IPS-18c (cell line): ENCODE measurements around the gene SYNJ2.

ENCODE experiments used
- H3K4me3 ChIP-seq: 2 replicates; pipeline ENCODE4 v1.7.0; 2013; ENCODE audit warnings: low read depth, mild to moderate bottlenecking, low read length, moderate library complexity; ENCODE audit not compliant: insufficient read depth
- H3K9me3 ChIP-seq: one replicate; pipeline ENCODE4 v1.6.1; 2013; ENCODE audit warnings: mild to moderate bottlenecking, low read length, moderate library complexity; ENCODE audit not compliant: control insufficient read depth, insufficient read depth

Gene SYNJ2

DNA sequence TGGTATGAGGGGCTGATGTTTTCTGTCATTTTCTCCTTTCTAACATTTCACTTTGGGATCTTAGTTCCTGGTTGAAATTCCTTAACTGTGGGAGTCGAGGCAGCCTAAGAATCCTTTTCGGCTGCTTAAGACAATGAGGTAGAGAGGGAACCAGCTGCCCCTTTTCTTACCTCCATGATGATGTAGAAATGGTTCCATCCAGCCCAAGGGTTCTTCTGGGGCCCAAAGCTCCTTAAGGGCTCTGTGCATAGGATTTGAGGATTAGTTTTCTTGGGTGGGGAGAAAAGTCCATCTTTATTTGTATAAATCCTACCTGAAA is 33.5 kb downstream of the SYNJ2 start:
- no peak overlapping the region for H3K4me3 ChIP-seq
- no peaks in the 10 kb centered on the region for H3K9me3 ChIP-seq

DNA sequence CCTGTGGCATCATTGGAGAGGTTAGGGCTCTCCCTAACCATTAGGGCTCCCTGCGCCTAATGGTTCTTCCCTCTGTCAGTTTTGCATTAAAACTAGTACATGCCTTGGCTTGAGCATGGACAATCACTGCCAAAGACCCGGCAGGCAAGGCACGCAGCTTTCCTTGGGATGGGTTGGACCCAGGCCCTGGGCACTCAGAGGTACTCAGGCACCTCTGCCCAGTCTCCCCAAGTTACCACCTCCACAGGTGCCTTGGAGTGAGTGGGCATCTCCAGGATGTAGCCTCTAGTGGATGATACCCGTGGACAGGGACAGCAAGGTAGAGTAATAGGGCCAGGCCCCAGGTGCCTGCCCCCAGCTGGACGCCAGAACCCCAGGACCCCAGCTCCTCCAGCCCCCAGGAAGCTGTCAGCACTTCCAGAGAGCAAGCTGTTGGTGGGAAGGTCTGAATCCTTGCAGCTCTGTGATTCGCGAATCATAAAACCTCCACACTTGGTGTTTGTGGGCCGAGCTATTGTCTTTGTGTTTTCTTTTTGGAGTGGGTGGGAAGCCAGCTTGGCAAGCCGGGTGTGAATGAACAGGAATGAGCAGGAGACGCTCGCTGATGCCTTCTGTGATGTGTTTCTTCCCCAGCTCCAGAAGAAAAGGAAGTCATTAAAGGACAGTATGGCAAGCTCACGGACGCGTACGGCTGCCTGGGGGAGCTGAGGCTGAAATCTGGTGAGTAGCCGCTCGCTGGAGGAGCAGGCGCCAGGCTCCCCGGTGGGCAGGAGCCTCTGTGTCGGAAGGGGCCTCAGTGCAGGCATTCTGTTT is 35.1 kb downstream of the SYNJ2 start:
- no peaks in the 10 kb centered on the region for H3K9me3 ChIP-seq
- no peak overlapping the region for H3K4me3 ChIP-seq

DNA sequence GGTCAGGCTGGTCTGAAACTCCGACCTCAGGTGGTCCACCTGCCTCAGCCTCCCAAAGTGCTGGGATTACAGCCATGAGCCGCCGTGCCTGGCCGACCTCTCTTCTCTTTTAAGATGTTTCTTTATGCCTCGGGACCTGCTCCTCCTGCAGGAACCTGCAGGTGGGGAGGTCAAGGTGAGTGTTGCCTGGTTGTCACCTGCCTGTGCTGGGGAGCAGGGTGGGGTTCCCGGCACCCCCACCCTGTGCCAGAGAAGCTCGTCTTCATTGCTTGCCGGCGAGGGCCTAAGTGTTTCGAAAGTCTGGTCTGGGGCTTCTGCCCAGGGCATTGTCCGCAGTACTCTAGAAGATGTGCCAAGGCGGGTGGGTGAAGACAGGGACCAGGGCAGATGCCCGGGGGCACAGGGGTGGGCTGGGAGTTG is 36.0 kb downstream of the SYNJ2 start:
- Histone ChIP-seq H3K9me3 (no peaks in the 10 kb centered on the region), H3K4me3 (no peak overlapping the region)

DNA sequence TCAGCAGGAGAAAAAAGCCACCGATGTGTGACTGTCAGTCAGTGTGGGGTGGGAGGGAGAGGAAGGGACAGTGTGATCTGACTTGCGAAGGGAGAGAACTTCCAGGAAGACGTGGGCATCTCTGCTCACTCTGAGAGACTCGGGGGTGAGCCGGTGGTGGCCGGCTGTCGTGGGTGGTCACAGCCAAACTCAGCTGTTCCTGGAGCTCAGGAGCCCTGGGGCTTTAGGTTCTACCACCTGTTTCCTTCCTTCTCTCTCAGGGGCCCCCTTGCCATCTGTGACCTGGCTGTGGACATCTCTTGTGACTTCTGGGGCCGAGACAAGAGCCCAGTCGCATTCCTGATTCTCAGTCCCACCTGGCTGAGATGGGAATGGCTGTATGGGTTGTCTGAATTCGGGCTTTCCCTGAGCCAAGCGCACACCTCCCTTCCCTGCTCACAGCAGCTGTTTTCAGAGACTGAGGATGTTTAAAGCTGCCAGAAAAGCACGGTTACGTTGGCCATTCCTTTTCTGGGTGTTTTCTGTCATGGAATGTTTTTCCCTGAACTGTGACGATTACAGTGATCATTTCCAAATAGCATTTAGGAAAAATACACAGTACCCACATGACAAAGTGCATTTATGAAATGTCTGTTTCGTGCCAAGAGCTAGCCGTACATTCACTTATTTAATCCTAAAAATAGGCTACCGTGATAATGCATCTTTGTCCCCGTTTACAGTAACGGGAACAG is 36.5 kb downstream of the SYNJ2 start:
- Histone ChIP-seq H3K4me3 (no peak overlapping the region), H3K9me3 (no peaks in the 10 kb centered on the region)

DNA sequence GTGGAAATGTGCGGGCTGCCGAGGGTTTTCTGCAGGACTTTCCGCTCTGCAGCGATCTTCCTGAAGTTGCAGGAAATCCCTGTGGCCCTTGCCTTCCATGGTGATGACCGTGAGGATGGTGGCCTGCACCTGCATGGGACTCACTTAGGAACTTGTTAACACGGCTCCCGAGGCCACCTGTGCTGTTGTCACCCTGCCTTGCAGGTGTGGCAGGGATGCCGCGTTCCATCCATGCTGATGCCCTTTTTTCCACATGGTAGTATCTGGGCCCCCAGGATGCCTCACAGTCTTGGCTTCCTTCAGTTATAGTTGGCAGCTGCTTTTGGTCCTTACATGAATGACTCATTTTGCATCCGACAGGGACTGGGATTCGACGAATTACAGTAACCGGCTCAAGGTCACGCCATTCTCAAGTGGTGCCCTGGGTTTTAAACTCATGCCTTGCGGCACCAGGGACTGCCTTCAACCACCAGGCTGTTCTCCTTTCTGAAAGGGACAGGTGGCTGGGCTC is 37.2 kb downstream of the SYNJ2 start:
- H3K9me3 ChIP-seq = no peaks in the 10 kb centered on the region
- no peak overlapping the region for H3K4me3 ChIP-seq

DNA sequence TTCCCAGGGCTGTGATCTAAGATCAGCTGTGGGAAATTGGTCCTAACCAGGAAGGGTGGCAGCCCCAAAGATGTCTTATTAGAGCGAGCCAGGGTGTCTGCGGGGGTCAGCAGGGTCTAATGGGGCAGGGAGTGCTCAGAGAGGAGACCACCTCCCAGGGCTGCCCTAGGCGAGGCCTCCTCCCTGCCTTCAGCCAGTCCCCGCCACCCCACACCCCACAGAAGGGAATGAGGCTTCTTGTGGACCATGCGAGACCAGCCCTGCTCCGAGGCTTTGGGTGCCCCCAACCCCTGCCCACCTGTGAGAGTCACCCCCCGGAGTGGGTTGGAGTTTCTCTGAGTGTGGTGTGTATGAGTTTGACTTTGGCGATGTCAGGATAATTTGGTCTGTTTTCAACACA is 37.8 kb downstream of the SYNJ2 start:
- Histone ChIP-seq H3K9me3 (no peaks in the 10 kb centered on the region), H3K4me3 (no peak overlapping the region)

DNA sequence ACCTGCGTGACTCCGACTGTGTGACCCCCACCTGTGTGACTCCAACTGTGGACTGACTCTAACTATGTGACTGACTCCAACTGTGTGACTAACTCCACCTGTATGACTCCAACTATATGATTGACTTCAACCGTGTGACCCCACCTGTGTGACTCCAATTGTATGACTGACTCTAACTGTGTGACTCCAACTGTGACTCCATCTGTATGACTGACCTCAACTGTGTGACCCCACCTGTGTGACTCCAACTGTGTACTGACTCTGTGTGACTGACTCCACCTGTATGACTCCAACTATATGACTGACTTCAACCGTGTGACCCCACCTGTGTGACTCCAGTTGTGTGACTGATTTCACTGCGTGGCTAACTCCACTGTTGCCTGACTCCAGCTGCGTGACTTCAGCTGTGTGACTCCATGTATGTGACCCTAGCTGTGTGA is 38.6 kb downstream of the SYNJ2 start:
- H3K4me3 ChIP-seq = no peak overlapping the region
- H3K9me3 ChIP-seq = no peaks in the 10 kb centered on the region

DNA sequence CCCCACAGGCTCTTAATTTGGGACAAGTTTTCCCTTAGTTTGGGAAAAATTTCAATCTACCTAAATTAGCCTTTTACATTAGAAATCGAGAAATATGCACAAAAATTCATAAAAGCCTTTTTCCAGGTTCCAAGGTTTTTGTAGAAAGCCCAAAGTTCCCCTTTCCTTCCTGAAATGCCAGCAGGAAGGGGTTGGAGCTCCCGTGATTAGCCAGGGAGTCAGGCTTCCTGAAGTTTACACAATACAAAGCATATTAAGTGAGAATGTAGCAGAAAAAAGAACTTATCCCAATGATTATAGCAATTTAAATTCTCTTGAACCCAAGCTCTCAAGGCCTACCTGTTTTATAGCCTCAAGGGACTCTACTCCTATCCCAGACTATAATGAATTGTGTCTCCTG is 39.1 kb downstream of the SYNJ2 start:
- Histone ChIP-seq H3K9me3 (no peaks in the 10 kb centered on the region), H3K4me3 (no peak overlapping the region)

DNA sequence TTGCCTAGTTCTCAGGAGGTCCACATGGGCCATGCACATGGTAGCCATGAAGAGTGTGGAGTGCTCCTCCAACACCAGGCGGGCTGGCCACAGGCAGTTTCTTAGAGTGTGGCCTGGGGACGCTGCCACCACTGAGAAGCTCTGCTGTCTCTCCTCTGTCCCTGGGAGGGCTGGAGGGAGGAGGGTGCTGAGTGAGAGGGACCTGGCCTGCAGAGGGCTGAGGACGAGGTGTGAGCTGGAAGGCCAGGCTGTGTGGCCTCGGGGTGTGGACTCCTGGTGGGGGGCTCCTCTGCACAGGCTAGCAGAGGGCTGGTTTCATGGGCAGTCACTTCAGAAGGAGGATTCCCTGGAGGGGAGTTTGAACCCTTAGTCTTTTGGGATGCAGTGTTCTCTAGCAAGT is 39.7 kb downstream of the SYNJ2 start:
- no peak overlapping the region for H3K4me3 ChIP-seq
- no peaks in the 10 kb centered on the region for H3K9me3 ChIP-seq

DNA sequence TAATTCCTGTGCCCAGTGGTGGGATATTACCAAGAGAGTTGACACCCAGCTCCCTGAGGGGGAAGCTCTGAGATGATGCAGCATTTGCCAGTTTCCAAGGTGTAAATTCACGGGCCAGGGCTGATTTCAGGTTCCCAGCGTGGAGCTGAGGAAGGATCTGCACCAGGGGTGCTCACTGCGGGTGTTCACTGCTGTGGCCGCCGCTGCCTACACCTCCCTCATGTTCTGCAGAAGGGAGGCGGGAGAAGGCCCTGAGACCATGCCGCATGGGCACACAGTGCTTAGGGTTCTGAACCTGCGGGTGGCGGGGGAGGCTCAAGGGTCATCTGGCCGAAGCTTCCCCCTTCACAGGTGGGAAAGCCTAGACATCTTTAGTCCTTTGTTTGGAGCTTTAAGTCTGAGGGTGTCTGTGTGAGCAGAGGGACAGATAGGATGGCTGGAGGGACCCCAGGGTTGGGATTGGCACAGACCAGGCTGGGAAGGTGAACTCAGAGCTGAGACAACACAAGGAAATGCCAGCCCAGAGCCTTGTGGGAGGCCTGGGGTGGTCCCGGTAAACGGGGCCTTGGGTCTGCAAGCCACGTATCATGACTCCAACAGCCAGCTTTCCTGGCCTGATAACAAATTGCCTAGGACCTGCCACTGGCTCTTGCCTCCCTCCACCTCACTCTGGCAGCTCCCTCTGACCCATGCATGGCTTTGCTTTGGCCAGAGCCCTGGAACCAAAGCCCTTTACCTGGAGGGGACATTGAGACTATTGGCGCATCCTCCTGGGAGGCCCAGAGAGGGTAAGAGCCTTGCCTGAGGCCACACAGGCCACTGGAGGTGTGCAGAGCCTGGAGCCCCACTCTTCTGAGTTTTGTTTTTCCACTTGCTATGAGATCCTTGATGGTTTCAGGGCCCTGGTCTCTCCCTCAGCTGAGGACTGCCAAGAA is 40.4 kb downstream of the SYNJ2 start:
- H3K9me3 ChIP-seq = no peaks in the 10 kb centered on the region
- H3K4me3 ChIP-seq = no peak overlapping the region

DNA sequence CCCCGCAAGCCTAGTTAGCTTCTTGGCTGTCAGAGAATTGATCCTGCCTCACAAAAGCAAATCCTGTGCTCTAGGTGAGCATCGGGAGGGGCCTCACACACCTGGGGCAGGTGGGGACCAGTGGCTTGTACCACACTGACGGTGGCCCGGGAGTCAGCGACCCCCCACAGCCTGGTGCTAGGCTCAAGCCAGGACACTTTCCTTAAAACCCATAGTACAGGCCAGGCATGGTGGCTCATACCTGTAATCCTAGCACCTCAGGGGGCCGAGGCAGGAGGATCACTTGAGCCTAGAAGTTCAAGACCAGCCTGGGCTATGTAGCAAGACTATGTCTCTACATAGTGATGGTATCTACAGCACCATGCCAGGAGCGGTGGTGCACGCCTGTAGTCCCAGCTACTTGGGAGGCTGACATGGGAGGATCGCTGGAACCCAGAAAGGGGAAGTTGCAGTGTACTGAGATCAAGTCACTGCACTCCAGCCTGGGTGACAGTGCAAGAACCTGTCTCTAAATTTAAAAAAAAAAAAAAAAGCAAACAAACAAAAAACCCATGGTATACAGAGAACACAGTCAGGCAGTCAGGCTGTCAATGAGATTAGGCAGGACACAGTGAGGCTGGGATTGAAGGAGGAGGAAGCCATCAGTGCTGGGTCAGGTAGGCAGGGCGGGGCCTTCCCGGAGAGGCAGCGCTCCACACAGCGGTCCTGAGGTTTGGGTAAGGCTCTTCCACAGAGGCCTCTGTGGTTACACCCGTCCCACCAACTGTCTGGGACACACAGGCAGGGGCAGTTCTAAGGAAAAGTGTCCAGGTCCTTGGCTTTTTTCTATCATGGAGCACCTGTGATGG is 41.3 kb downstream of the SYNJ2 start:
- Histone ChIP-seq H3K9me3 (no peaks in the 10 kb centered on the region), H3K4me3 (no peak overlapping the region)

DNA sequence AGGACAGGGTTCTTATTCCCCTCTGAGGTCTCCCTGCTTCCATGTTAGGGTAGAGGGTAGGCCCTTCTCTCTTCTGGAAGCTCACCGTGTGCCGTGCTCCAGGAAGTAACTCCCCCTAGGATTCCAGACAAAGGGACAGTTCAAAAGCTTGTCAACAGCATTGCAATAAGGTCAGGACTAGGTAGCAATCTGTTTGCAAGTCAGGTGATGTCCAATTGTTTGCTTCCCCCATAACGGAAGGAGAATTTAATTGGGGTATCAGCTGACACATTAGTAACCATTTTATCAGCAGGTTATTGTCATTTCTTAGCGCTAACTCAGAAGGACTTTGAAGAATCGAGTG is 41.9 kb downstream of the SYNJ2 start:
- H3K4me3 ChIP-seq = no peak overlapping the region
- no peaks in the 10 kb centered on the region for H3K9me3 ChIP-seq

DNA sequence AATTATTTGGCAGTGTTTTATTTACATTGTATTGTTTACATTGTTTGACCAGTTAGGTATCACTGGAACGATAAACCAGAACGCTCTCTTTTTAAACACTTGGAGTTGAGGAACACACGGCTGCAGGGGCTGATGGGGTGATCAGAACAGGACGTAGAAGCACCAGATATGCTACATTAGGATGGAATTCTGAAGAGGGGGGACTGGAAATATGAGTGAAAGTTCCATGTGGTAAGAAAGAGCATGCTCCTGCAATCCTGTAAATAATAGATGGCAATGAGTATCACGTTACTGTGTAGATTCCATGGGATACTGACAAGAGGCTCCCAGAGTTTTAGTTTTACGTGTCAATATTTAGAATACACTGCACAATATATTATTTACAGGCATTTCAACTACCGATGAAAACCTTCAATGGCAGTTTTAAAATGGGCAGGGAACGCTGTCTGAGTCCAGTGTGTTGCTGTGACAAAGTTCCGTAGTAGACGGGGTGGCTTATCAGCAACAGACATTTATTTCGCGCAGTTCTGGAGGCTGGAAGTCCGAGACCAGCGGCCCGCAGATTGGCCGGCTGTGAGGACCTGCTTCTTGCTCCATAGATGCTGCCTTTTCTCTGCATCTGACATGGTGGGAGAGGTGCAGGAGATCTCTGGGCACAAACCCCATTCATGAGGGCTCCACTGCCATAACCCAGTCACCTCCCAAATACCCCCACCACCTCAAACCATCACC is 43.1 kb downstream of the SYNJ2 start:
- Histone ChIP-seq H3K9me3 (no peaks in the 10 kb centered on the region), H3K4me3 (no peak overlapping the region)

DNA sequence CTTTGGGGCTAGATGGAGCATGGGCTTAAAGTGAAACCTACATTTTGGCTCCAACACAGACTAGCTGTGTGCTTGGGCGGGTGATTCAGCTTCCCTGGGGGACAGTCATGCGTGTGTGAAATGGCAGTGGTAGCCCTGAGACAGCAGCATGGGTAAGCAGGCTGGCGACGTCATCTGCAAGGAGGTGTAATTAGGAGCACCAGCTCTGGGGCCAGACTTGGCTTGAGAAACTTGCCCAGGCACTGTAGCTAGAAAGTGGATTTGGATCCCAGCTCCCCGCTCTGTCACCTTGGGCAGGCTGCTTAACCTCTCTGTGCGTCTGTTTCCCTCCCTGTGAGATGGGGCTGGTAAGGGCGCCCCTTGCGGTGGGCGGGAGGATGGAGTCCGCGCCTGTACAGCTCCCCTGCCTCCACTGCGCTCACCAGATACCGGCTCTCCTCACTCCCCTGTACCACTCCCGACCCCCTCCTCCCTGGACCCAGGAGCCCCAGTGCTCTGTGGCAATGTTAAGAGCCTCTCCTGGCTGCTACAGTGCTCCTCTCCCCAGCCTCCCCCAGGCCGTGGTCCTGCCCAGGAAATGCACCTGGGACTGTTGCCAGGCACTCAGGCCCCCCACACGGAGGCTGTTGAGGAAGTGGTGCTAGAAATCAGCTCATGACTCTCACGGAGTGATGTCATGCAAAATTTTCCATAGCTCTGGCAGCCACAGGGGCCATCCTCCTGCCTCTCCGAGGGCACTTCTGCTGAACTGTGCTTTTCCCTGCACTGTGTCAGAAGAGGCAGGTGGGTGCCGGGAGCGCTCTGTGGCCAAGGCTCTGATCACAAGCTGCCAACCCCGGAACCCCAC is 44.6 kb downstream of the SYNJ2 start:
- Histone ChIP-seq H3K9me3 (no peaks in the 10 kb centered on the region), H3K4me3 (no peak overlapping the region)

DNA sequence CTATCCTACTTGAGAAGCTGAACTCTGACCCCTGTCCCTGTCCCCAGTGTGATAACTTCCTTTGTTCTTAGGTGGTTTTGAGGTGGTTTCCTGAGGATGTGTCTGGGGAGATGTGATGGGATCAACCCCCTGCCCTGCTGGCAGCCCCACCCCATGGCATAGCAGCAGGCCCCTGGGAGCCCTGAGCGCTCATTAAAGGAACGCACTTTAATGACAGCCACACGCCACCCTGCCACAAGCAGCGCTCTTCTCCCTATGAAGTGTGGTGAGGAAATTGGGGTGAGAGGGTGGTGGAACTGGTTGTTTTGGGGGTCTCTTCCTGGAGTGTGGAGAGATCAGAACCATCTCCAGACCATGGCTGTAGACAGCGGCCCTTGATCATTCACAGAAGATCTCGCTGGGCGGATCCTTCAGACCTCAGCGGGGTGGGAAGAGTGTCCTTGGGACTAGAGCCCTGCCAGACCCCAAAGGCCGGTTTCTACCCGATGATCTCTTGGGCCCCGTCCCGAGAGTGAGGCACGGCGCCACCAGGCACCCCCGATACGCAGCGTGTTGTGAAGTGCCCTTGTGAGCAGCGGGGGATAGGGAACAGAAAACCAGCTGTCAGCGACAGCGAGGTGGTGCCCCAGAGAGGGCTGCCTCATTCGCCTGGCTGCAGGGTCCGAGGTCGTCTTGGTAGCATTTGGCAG is 45.4 kb downstream of the SYNJ2 start:
- Histone ChIP-seq H3K4me3 (no peak overlapping the region), H3K9me3 (no peaks in the 10 kb centered on the region)
